Measurements from ENCODE around the gene GPHN. TPM values are rescaled to one million over a fixed set of nuclear protein-coding genes. Genes with fewer than 3 reads are reported as not detected.
A peak's percentile ranks its signal among the peaks of the same experiment; 100 is the strongest.
"Not testable (repeated sequence)": the region's sequence is repeated elsewhere in the genome, so short reads cannot be mapped to it uniquely, and the experiment has no call there.

Gene GPHN
- total RNA-seq, 6 experiments from 2014 or later = 21.2 to 81.7 (median 40.2) TPM

GRCh38 chr14:66496911-66497310, 11.0 kb upstream of the GPHN start:
- Histone ChIP-seq H3K4me3 (peak overlapping the region in 2 of 3 donors; percentile 15 to 39), H3K9me3 (no peaks in the 10 kb centered on the region), H3K36me3 (no peaks in the 10 kb centered on the region), H3K4me1 (peaks cover 0 to 40% (median 12%) of the 10 kb centered on the region in 4 donors), H3K27ac (peak overlapping the region; percentile 36 to 84 (median 70)), H3K27me3 (no peaks in the 10 kb centered on the region)
- WGBS (ENCODE audit: insufficient coverage, low coverage, low lambda C conversion rate, missing lambda C conversion rate) = 13% methylated on average over 2 of the region's 2 CpGs
- no peak for TF ChIP-seq CTCF (IDR thresholded peaks at IDR 0.05)
- ATAC-seq = peak in 1 of 4 donors; percentile 10
- intact Hi-C loops (cut with DNase I) = no loop called here
- no peak for DNase-seq

- H3K4me3 ChIP-seq = no peak overlapping the region
- DNase-seq (no peak), ATAC-seq (no peak)
- H3K4me1 ChIP-seq = peaks cover 0 to 47% (median 16%) of the 10 kb centered on the region in 4 donors
- H3K27ac ChIP-seq = peak overlapping the region in 1 of 3 donors; percentile 25
- no peaks in the 10 kb centered on the region for H3K36me3 ChIP-seq
- intact Hi-C loops (cut with DNase I) = no loop called here
- TF ChIP-seq POLR2A (IDR thresholded peaks at IDR 0.05) (no peak), CTCF (IDR thresholded peaks at IDR 0.05) (no peak)
- no peaks in the 10 kb centered on the region for H3K27me3 ChIP-seq
- WGBS (ENCODE audit: insufficient coverage, low coverage, low lambda C conversion rate, missing lambda C conversion rate) = 35% methylated on average over 2 of the region's 3 CpGs
- no peaks in the 10 kb centered on the region for H3K9me3 ChIP-seq
These were observed 9.6 kb upstream of the GPHN start for GRCh38 chr14:66498311-66498710.

- intact Hi-C loops (cut with DNase I) = no loop called here
- 36% methylated on average over 4 of the region's 4 CpGs for WGBS (ENCODE audit: insufficient coverage, low coverage, low lambda C conversion rate, missing lambda C conversion rate)
- Histone ChIP-seq H3K4me3 (peak overlapping the region in 2 of 3 donors; percentile 3 to 8), H3K9me3 (no peaks in the 10 kb centered on the region), H3K36me3 (no peaks in the 10 kb centered on the region), H3K27me3 (no peaks in the 10 kb centered on the region), H3K4me1 (peaks cover 0 to 45% (median 16%) of the 10 kb centered on the region in 4 donors), H3K27ac (peak overlapping the region in 2 of 3 donors; percentile 71)
- peak in 1 of 3 donors; percentile 58 for DNase-seq
- TF ChIP-seq POLR2A (IDR thresholded peaks at IDR 0.05) (no peak), CTCF (IDR thresholded peaks at IDR 0.05) (no peak)
- ATAC-seq = peak; percentile 75 to 88 (median 80)
These were observed 6.4 kb upstream of the GPHN start for GRCh38 chr14:66501592-66501991.

GRCh38 chr14:66502836-66503235, 5.1 kb upstream of the GPHN start:
- 91% methylated on average over 5 of the region's 5 CpGs for WGBS (ENCODE audit: insufficient coverage, low coverage, low lambda C conversion rate, missing lambda C conversion rate)
- H3K36me3 ChIP-seq; H3K27me3 ChIP-seq; ATAC-seq; H3K9me3 ChIP-seq; H3K4me3 ChIP-seq; intact Hi-C loops (cut with DNase I); DNase-seq: not testable (repeated sequence)
- H3K4me1 ChIP-seq = peaks cover 0 to 38% (median 13%) of the 10 kb centered on the region in 4 donors
- peak overlapping the region in 2 of 3 donors; percentile 71 for H3K27ac ChIP-seq

GRCh38 chr14:66503532-66503931, 4.4 kb upstream of the GPHN start:
- no peaks in the 10 kb centered on the region for H3K9me3 ChIP-seq
- WGBS (ENCODE audit: insufficient coverage, low coverage, low lambda C conversion rate, missing lambda C conversion rate) = 20% methylated on average over 1 of the region's 1 CpG
- no peaks in the 10 kb centered on the region for H3K27me3 ChIP-seq
- H3K4me3 ChIP-seq = no peak overlapping the region
- ATAC-seq = no peak
- no peaks in the 10 kb centered on the region for H3K36me3 ChIP-seq
- peak overlapping the region in 1 of 3 donors; percentile 71 for H3K27ac ChIP-seq
- intact Hi-C loops (cut with DNase I) = no loop called here
- H3K4me1 ChIP-seq = peaks cover 0 to 31% (median 10%) of the 10 kb centered on the region in 4 donors
- TF ChIP-seq POLR2A (IDR thresholded peaks at IDR 0.05) (no peak), CTCF (IDR thresholded peaks at IDR 0.05) (no peak)
- DNase-seq = no peak

All from right lobe of liver (tissue), 6 donors.